GM12864 (cell line): ENCODE data around the gene CDC42SE1.

ENCODE experiments used
- DNase-seq: peaks from one replicate; pipeline ENCODE4 v3.0.0-alpha.2; 2011; ENCODE audit warnings: low read depth
- H3K4me3 ChIP-seq: 2 replicates; pipeline ENCODE4 v1.5.1; 2011; ENCODE audit warnings: mild to moderate bottlenecking, low read depth, low read length, control low read depth
- TF ChIP-seq, protein P1 (sequence below): IDR thresholded peaks from 2 replicates; pipeline ENCODE4 v1.5.1; 2011; ENCODE audit warnings: low read depth, mild to moderate bottlenecking, moderate library complexity, low read length, control low read depth, inconsistent platforms; ENCODE audit errors: missing control alignments

Gene CDC42SE1

DNA sequence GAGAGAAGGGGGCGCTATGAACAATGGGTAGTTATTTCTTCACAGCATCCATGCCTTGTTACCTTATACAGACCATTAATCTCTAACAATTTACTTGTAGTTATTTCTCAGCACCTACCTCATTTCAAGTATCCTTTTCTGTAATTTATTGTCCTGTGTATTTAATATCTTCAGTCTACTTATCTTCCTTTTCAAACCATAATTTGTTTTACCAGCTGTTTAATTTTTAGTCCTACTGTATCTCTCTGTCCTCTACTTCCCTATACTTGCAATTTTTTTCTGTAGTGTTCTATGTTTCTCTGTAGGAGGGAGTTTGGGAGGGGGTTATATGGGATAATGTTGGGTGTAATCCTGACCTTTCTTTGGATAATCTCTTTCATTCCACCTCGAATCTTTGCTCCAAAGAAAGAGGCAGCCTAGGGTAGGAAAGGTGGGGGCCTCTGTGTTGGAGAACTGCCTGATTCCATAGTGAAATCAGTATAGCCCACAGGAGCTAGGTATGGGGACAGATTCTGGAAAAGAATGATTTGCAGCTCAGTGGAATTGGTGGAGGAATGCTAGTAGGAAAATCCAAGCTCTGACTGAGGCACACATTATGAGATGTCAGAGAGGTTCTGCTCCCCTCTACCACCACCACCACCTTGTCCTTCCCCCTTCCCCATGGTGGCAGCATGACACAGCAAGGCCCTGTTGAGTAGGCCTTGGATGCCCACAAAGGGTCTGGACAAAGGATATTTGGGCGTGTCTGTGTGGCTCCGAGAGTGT, 1.4 kb upstream of the CDC42SE1 start:
- H3K4me3 ChIP-seq, result peak overlapping the region; percentile 80
- DNase-seq, result no peak
- TF ChIP-seq, protein P1, sequence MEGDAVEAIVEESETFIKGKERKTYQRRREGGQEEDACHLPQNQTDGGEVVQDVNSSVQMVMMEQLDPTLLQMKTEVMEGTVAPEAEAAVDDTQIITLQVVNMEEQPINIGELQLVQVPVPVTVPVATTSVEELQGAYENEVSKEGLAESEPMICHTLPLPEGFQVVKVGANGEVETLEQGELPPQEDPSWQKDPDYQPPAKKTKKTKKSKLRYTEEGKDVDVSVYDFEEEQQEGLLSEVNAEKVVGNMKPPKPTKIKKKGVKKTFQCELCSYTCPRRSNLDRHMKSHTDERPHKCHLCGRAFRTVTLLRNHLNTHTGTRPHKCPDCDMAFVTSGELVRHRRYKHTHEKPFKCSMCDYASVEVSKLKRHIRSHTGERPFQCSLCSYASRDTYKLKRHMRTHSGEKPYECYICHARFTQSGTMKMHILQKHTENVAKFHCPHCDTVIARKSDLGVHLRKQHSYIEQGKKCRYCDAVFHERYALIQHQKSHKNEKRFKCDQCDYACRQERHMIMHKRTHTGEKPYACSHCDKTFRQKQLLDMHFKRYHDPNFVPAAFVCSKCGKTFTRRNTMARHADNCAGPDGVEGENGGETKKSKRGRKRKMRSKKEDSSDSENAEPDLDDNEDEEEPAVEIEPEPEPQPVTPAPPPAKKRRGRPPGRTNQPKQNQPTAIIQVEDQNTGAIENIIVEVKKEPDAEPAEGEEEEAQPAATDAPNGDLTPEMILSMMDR, result no peak

DNA sequence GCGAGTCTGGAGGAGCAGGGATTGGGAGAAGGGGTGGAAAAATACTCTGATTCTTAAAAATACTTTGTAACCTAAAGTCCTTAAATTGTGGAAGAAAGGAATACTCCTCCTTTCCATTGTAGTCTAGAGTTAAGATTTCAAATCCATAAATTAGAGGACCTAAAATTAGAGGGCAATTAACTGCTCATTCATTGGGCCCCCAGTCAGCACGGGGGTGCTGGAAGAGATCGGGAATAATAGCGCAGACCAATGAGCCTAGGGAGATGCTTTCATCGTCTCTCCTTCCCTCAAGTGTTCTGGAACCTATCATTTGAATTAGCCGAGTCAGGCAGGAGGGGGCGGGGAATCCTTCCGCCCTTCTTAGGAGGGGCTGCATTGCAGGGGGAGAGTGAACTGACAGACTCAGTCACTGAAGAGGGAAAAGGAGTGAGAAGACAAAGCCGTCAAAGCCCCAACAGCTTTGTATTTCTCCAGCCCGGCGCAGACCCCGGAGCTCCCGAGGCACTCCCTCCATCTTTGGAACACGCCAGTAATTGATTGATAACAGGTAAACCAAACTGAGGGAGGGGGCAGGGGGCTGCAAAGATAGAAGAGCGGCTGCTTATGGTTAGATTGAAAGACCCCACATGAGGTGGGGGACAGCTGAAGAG, 710 bp upstream of the CDC42SE1 start, which contains the start of gene MLLT11:
Gene MLLT11 (plus strand): TSS at position 391 of the 650 bp plus-strand sequence. CDS start 6,828 bp downstream, outside the sequence.
- H3K4me3 ChIP-seq, result peak within 1 kb of the TSS; percentile 80
- no peak for DNase-seq
- TF ChIP-seq, protein P1, result no peak

DNA sequence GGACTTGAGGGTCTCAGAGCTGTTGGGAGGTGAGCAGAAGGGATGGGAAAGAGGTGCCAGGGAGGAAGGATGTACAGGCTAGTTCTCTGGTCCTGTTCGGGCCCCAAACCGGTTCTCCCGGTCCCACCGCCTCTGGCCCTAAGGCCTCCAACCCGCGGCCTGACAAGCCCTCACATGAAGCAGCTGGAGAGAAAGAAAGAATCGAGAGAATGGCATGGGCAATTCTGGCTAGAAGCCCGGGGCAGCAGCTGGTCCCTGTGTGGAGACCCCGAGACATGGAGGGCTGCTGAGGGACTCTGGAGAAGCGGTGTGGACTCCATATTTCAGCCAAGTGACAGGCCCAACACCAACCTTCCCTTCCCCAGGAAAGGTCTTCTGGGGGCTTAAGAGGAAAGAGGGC, 730 bp downstream of the CDC42SE1 start:
- peak overlapping the region; percentile 80 for H3K4me3 ChIP-seq
- no peak for DNase-seq
- TF ChIP-seq, protein P1, result no peak

DNA sequence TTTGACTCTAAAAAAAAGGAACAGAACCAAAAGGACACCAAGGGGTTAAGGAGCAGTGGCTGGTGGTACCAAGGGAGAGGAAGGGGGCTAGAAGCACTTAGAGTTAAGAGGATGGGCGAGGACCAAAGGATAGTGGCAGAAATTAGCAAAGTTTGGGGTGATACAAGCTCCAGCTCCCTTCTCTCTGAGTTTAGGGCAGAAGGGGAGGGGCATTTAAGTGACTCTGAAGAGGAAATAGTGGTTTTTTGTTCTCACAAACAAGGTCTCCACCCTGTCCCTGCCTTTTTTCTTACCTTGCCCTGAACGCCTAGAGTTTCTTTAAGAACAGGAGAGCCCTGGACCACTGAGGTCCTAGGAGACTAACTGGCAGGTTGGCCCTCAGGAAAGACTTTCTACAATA, 3.3 kb downstream of the CDC42SE1 start:
- DNase-seq, result no peak
- H3K4me3 ChIP-seq, result peak overlapping the region; percentile 80; the same call in 1 of the 2 replicates
- TF ChIP-seq, protein P1, result no peak

DNA sequence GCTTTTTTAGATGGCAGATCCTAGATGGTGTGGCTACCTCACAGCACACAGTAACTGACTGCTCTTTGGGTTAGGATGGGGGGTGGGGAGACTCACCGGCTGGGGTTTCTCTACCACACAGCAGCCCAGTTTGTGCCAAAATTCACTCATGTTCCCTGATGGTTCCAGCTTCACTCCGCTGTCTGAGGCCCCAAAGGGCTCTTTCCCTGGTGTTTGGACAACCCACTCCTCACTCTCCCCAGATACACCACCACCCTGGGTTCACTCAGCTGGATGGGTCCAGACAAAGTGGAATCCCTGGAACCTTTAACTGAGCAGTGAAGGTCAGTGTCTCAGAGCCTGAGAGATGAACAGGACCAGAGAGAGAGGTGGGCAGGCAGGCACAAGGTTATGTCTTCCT, 3.8 kb downstream of the CDC42SE1 start:
- H3K4me3 ChIP-seq, result no peak overlapping the region
- TF ChIP-seq, protein P1, result no peak
- no peak for DNase-seq

DNA sequence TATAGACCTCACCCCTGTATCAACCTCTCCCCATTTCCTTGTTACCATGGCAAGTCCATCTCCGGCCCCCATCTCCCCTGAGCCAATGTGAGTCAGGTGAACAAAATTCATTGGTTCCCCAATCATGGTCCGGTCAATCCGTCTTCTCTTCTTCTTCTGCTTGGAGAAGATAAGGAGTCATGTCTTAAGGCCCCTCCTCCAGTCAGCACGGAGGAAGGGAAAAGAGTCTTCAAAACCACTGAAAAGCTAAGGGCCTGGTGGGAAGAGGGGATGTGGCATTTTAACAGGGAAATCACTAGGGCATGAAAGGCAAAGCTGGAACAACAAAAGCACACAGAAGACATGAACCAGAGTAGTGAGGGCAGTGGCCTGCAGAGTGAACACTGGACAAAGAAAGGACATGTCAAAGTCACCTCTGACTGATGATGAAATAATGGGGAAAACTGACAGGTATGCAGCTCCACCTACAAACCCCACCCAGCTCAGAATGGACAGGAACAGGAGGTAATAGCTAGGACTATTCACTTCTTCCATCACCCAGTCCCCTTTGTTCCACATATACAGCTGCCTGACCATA, 4.4 kb downstream of the CDC42SE1 start:
- TF ChIP-seq, protein P1, result no peak
- DNase-seq, result no peak
- H3K4me3 ChIP-seq, result no peak overlapping the region
